Smooth muscle cell (in vitro differentiated cells): ENCODE measurements around the gene ZGRF1. TPM values are rescaled to one million over a fixed set of nuclear protein-coding genes. Genes with fewer than 3 reads are reported as not detected.
"Not testable (repeated sequence)": the region's sequence is repeated elsewhere in the genome, so short reads cannot be mapped to it uniquely, and the experiment has no call there.

Experiments used
- DNase-seq: peaks from one replicate; lab custom pipeline; 2025; ENCODE audit not compliant: unreplicated experiment; lab: John Stamatoyannopoulos, UW
- H2AFZ ChIP-seq: fragments of 200-600 bp; sonication (generic); 2 replicates; pipeline ENCODE4 v1.6.0; 2016; ENCODE audit warnings: antibody characterized with exemption, low read depth, mild to moderate bottlenecking
- H3F3A ChIP-seq: fragments of 200-600 bp; sonication (generic); 2 replicates; pipeline ENCODE4 v1.6.0; 2017; ENCODE audit warnings: antibody characterized with exemption, low read depth
- H3K27ac ChIP-seq: fragments of 200-600 bp; sonication (generic); 2 replicates; pipeline ENCODE4 v1.5.1; 2016; ENCODE audit warnings: low read depth, mild to moderate bottlenecking
- H3K27me3 ChIP-seq: fragments of 200-600 bp; sonication (generic); 2 replicates; pipeline ENCODE4 v1.6.1; 2016; ENCODE audit warnings: low read depth, mild to moderate bottlenecking
- H3K36me3 ChIP-seq: fragments of 200-600 bp; sonication (generic); 2 replicates; pipeline ENCODE4 v1.5.1; 2016; ENCODE audit warnings: low read depth
- H3K4me1 ChIP-seq: fragments of 200-600 bp; sonication (generic); 2 replicates; pipeline ENCODE4 v1.5.1; 2016; ENCODE audit warnings: low read depth
- H3K4me2 ChIP-seq: fragments of 200-600 bp; sonication (generic); 2 replicates; pipeline ENCODE4 v1.6.0; 2016; ENCODE audit warnings: mild to moderate bottlenecking
- H3K4me3 ChIP-seq: fragments of 200-600 bp; sonication (generic); 2 replicates; pipeline ENCODE4 v1.5.1; 2016; ENCODE audit warnings: mild to moderate bottlenecking
- H3K79me2 ChIP-seq: fragments of 200-600 bp; sonication (generic); 2 replicates; pipeline ENCODE4 v1.6.0; 2016; ENCODE audit warnings: low read depth, mild to moderate bottlenecking
- H3K9ac ChIP-seq: fragments of 200-600 bp; sonication (generic); 2 replicates; pipeline ENCODE4 v1.6.0; 2016; ENCODE audit warnings: low read depth
- H3K9me3 ChIP-seq: fragments of 200-600 bp; sonication (generic); replicated peaks from 2 replicates; pipeline ENCODE4 v1.5.1; 2016; ENCODE audit warnings: low read depth
- H4K20me1 ChIP-seq: fragments of 200-600 bp; sonication (generic); 2 replicates; pipeline ENCODE4 v1.6.0; 2016; ENCODE audit warnings: low read depth
- CTCF ChIP-seq: fragments of 200-600 bp; sonication (generic); IDR thresholded peaks from 2 replicates; pipeline ENCODE4 v1.5.1; 2017; ENCODE audit warnings: borderline replicate concordance, mild to moderate bottlenecking, antibody characterized with exemption; ENCODE audit not compliant: insufficient read depth, poor library complexity, severe bottlenecking
- WGBS: methylation state at CpG from one replicate; pipeline ENCODE4 v1.1.7; 2016; ENCODE audit warnings: low lambda C conversion rate; 5-methylcytosine and 5-hydroxymethylcytosine counted together
- polyA plus RNA-seq: library from polyadenylated mRNA; unstranded; fragments of >200 nt; fragmentation: Nextera tagmentation; extraction: Ambion mirVana; gene quantifications from 2 replicates; pipeline ENCODE4 v1.2.1, GENCODE V29; 2016
- total RNA-seq: library from RNA; depleted of rRNA; stranded (reverse); fragments of >200 nt; gene quantifications from 2 replicates; pipeline ENCODE4 v1.2.3, GENCODE V29; 2014

Gene ZGRF1
- total and polyA plus RNA-seq, 2 experiments from 2014 or later = 3.3 to 7.9 TPM

- H3K27ac ChIP-seq = no peak overlapping the region
- H3F3A ChIP-seq = no peaks in the 10 kb centered on the region
- no peak overlapping the region for H3K4me2 ChIP-seq
- WGBS = 72% methylated on average over 2 of the region's 2 CpGs
- no peaks in the 10 kb centered on the region for H3K27me3 ChIP-seq
- H3K36me3 ChIP-seq = no peaks in the 10 kb centered on the region
- no peaks in the 10 kb centered on the region for H3K9me3 ChIP-seq
- H3K79me2 ChIP-seq = no peaks in the 10 kb centered on the region
- H3K4me3 ChIP-seq = no peak overlapping the region
- DNase-seq = no peak
- no peak overlapping the region for H2AFZ ChIP-seq
- no peaks in the 10 kb centered on the region for H4K20me1 ChIP-seq
- no peak for TF ChIP-seq CTCF
- no peak overlapping the region for H3K9ac ChIP-seq
- peaks cover under 1% of the 10 kb centered on the region for H3K4me1 ChIP-seq
These were observed 27.9 kb upstream of the ZGRF1 start for GRCh38 chr4:112664611-112665010.

- H3F3A ChIP-seq, H3K27ac ChIP-seq, H4K20me1 ChIP-seq, H2AFZ ChIP-seq, H3K27me3 ChIP-seq, H3K4me3 ChIP-seq, H3K4me2 ChIP-seq, H3K9me3 ChIP-seq, DNase-seq, H3K9ac ChIP-seq, H3K79me2 ChIP-seq: not testable (repeated sequence)
- H3K36me3 ChIP-seq = peaks cover 21% of the 10 kb centered on the region
- peaks cover 46% of the 10 kb centered on the region for H3K4me1 ChIP-seq
- WGBS = 95% methylated on average over 5 of the region's 5 CpGs
These were observed 19.4 kb upstream of the ZGRF1 start for GRCh38 chr4:112656115-112656514.

- no peak for TF ChIP-seq CTCF
- no peaks in the 10 kb centered on the region for H3K27me3 ChIP-seq
- H4K20me1 ChIP-seq = no peaks in the 10 kb centered on the region
- no peaks in the 10 kb centered on the region for H3F3A ChIP-seq
- H3K27ac ChIP-seq = no peak overlapping the region
- no peak overlapping the region for H3K4me3 ChIP-seq
- WGBS = 58% methylated on average over 5 of the region's 5 CpGs
- no peak overlapping the region for H3K9ac ChIP-seq
- H3K4me2 ChIP-seq = no peak overlapping the region
- no peak overlapping the region for H2AFZ ChIP-seq
- H3K36me3 ChIP-seq = peaks cover 24% of the 10 kb centered on the region
- H3K9me3 ChIP-seq = no peaks in the 10 kb centered on the region
- no peak for DNase-seq
- H3K79me2 ChIP-seq = no peaks in the 10 kb centered on the region
- peaks cover 55% of the 10 kb centered on the region for H3K4me1 ChIP-seq
These were observed 18.6 kb upstream of the ZGRF1 start for GRCh38 chr4:112655270-112655669.

- Histone ChIP-seq H3K9me3 (no peaks in the 10 kb centered on the region), H3K4me3 (no peak overlapping the region), H4K20me1 (no peaks in the 10 kb centered on the region), H3K27me3 (no peaks in the 10 kb centered on the region), H3K4me2 (no peak overlapping the region), H3K79me2 (no peaks in the 10 kb centered on the region), H2AFZ (no peak overlapping the region), H3K36me3 (peaks cover 38% of the 10 kb centered on the region), H3K9ac (no peak overlapping the region), H3K4me1 (peaks cover 68% of the 10 kb centered on the region), H3K27ac (no peak overlapping the region), H3F3A (no peaks in the 10 kb centered on the region)
- no peak for TF ChIP-seq CTCF
- WGBS = 27% methylated on average over 1 of the region's 1 CpG
- DNase-seq = no peak
These were observed 15.5 kb upstream of the ZGRF1 start for GRCh38 chr4:112652216-112652615.
